ENCODE data around the gene PACSIN1. TPM values are rescaled to one million over a fixed set of nuclear protein-coding genes. Genes with fewer than 3 reads are reported as not detected.

PACSIN1 gene
- total and polyA plus RNA-seq, 4 donors: 0.03 to 0.17 (median 0.15) TPM

DNA sequence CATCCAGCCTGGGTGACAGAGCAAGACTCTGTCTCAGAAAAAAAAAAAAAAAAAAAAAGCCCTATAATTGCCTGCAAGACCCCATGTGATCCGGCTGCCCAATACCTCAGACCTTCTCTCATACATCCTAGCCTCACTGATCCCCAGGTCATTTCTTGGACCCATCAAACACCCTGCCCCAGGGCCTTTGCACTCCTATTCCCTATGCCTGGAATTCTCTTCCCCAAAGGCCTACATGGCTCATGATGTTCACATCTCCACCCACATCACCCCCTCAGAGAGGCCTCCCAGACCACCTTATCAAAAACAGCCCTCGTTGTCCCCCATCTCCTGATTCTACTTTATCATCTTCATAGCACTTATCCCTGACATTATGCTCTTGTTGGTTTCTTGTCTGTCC is 8.9 kb downstream of the PACSIN1 start:
- Histone ChIP-seq H3K36me3 (ENCODE audit: control insufficient read depth in 4 of 4, insufficient read depth in 3 of 4, low read depth in 1 of 4, low read length in 3 of 4) (no peaks in the 10 kb centered on the region), H3K9ac (ENCODE audit: low read depth in 1 of 2, low read length in 2 of 2) (no peak overlapping the region), H3K27me3 (ENCODE audit: control insufficient read depth in 4 of 4, insufficient read depth in 4 of 4, low read length in 3 of 4) (no peaks in the 10 kb centered on the region), H3K9me3 (ENCODE audit: control insufficient read depth in 4 of 4, low read length in 3 of 4) (no peaks in the 10 kb centered on the region), H3K4me1 (ENCODE audit: control insufficient read depth in 4 of 4, insufficient read depth in 4 of 4, low read length in 3 of 4) (peaks cover 0 to 3% (median 0%) of the 10 kb centered on the region in 4 donors), H3K27ac (ENCODE audit: low read depth in 1 of 2, low read length in 2 of 2) (no peak overlapping the region), H3K4me3 (ENCODE audit: low read depth in 1 of 3, low read length in 3 of 3) (no peak overlapping the region)
- no peak for DNase-seq (ENCODE audit: low spot score)
- 85% methylated on average over 2 of the region's 2 CpGs for WGBS
- TF ChIP-seq RAD21 (IDR thresholded peaks at IDR 0.05): no peak
- TF ChIP-seq RXRA (IDR thresholded peaks at IDR 0.05): no peak
- no peak for TF ChIP-seq TAF1 (conservative IDR thresholded peaks at IDR 0.05)
- TF ChIP-seq EGR1 (IDR thresholded peaks at IDR 0.05; ENCODE audit: low read depth in 2 of 2): no peak
- TF ChIP-seq NR2F2 (IDR thresholded peaks at IDR 0.05): no peak
- TF ChIP-seq, protein P1, sequence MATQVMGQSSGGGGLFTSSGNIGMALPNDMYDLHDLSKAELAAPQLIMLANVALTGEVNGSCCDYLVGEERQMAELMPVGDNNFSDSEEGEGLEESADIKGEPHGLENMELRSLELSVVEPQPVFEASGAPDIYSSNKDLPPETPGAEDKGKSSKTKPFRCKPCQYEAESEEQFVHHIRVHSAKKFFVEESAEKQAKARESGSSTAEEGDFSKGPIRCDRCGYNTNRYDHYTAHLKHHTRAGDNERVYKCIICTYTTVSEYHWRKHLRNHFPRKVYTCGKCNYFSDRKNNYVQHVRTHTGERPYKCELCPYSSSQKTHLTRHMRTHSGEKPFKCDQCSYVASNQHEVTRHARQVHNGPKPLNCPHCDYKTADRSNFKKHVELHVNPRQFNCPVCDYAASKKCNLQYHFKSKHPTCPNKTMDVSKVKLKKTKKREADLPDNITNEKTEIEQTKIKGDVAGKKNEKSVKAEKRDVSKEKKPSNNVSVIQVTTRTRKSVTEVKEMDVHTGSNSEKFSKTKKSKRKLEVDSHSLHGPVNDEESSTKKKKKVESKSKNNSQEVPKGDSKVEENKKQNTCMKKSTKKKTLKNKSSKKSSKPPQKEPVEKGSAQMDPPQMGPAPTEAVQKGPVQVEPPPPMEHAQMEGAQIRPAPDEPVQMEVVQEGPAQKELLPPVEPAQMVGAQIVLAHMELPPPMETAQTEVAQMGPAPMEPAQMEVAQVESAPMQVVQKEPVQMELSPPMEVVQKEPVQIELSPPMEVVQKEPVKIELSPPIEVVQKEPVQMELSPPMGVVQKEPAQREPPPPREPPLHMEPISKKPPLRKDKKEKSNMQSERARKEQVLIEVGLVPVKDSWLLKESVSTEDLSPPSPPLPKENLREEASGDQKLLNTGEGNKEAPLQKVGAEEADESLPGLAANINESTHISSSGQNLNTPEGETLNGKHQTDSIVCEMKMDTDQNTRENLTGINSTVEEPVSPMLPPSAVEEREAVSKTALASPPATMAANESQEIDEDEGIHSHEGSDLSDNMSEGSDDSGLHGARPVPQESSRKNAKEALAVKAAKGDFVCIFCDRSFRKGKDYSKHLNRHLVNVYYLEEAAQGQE (IDR thresholded peaks at IDR 0.05): no peak
- TF ChIP-seq HNF4A (conservative IDR thresholded peaks at IDR 0.05): no peak
- TF ChIP-seq GABPA (IDR thresholded peaks at IDR 0.05 in 1 of 2, conservative IDR thresholded peaks at IDR 0.05 in 1 of 2): no peak
- TF ChIP-seq, protein P2, sequence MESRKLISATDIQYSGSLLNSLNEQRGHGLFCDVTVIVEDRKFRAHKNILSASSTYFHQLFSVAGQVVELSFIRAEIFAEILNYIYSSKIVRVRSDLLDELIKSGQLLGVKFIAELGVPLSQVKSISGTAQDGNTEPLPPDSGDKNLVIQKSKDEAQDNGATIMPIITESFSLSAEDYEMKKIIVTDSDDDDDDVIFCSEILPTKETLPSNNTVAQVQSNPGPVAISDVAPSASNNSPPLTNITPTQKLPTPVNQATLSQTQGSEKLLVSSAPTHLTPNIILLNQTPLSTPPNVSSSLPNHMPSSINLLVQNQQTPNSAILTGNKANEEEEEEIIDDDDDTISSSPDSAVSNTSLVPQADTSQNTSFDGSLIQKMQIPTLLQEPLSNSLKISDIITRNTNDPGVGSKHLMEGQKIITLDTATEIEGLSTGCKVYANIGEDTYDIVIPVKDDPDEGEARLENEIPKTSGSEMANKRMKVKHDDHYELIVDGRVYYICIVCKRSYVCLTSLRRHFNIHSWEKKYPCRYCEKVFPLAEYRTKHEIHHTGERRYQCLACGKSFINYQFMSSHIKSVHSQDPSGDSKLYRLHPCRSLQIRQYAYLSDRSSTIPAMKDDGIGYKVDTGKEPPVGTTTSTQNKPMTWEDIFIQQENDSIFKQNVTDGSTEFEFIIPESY (IDR thresholded peaks at IDR 0.05): no peak
- TF ChIP-seq, protein P3, sequence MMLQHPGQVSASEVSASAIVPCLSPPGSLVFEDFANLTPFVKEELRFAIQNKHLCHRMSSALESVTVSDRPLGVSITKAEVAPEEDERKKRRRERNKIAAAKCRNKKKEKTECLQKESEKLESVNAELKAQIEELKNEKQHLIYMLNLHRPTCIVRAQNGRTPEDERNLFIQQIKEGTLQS (IDR thresholded peaks at IDR 0.05): no peak

DNA sequence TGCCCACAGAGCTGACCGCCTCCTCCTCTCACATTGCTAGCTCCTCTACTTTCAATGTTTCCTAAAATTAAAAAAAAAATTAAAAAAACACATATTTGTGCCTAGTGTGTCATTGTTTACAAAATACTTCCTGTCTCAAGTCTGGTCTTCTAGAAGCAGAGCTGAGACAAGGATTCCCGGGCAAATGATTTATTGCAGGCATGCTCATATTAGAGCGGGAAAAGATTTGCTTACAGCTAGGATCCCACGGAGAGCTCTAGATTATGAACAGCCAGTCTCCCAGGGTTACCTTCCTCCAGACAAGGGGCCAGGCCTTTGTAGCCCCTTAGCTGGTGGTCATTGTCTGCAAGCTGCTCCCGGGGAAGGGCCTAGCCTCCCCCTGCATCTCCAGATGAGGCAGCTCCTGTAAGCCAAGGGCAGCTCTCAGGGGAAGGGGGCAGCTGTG is 9.4 kb downstream of the PACSIN1 start:
- TF ChIP-seq GABPA (IDR thresholded peaks at IDR 0.05 in 1 of 2, conservative IDR thresholded peaks at IDR 0.05 in 1 of 2) (no peak), FOXA1 (IDR thresholded peaks at IDR 0.05) (no peak), HNF4A (conservative IDR thresholded peaks at IDR 0.05) (no peak), HNF4G (IDR thresholded peaks at IDR 0.05) (no peak), NR2F2 (IDR thresholded peaks at IDR 0.05) (no peak), TAF1 (conservative IDR thresholded peaks at IDR 0.05) (no peak), YY1 (IDR thresholded peaks at IDR 0.05) (no peak), FOXA2 (IDR thresholded peaks at IDR 0.05) (no peak), RXRA (IDR thresholded peaks at IDR 0.05) (no peak)
- TF ChIP-seq, protein P1 (IDR thresholded peaks at IDR 0.05): no peak
- TF ChIP-seq, protein P2 (IDR thresholded peaks at IDR 0.05): no peak
- TF ChIP-seq, protein P3 (IDR thresholded peaks at IDR 0.05): no peak
- TF ChIP-seq, protein P4, sequence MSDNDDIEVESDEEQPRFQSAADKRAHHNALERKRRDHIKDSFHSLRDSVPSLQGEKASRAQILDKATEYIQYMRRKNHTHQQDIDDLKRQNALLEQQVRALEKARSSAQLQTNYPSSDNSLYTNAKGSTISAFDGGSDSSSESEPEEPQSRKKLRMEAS (IDR thresholded peaks at IDR 0.05): no peak
- TF ChIP-seq, protein P5, sequence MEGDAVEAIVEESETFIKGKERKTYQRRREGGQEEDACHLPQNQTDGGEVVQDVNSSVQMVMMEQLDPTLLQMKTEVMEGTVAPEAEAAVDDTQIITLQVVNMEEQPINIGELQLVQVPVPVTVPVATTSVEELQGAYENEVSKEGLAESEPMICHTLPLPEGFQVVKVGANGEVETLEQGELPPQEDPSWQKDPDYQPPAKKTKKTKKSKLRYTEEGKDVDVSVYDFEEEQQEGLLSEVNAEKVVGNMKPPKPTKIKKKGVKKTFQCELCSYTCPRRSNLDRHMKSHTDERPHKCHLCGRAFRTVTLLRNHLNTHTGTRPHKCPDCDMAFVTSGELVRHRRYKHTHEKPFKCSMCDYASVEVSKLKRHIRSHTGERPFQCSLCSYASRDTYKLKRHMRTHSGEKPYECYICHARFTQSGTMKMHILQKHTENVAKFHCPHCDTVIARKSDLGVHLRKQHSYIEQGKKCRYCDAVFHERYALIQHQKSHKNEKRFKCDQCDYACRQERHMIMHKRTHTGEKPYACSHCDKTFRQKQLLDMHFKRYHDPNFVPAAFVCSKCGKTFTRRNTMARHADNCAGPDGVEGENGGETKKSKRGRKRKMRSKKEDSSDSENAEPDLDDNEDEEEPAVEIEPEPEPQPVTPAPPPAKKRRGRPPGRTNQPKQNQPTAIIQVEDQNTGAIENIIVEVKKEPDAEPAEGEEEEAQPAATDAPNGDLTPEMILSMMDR (IDR thresholded peaks at IDR 0.05; ENCODE audit: low read depth, low read length, missing input control): no peak
- no peak for DNase-seq (ENCODE audit: low spot score)
- Histone ChIP-seq H3K27me3 (ENCODE audit: control insufficient read depth in 4 of 4, insufficient read depth in 4 of 4, low read length in 3 of 4) (no peaks in the 10 kb centered on the region), H3K4me1 (ENCODE audit: control insufficient read depth in 4 of 4, insufficient read depth in 4 of 4, low read length in 3 of 4) (peaks cover 0 to 3% (median 0%) of the 10 kb centered on the region in 4 donors), H3K4me3 (ENCODE audit: low read depth in 1 of 3, low read length in 3 of 3) (no peak overlapping the region), H3K27ac (ENCODE audit: low read depth in 1 of 2, low read length in 2 of 2) (no peak overlapping the region), H3K9me3 (ENCODE audit: control insufficient read depth in 4 of 4, low read length in 3 of 4) (no peaks in the 10 kb centered on the region), H3K9ac (ENCODE audit: low read depth in 1 of 2, low read length in 2 of 2) (no peak overlapping the region), H3K36me3 (ENCODE audit: control insufficient read depth in 4 of 4, insufficient read depth in 3 of 4, low read depth in 1 of 4, low read length in 3 of 4) (no peaks in the 10 kb centered on the region)
- 80% methylated on average over 5 of the region's 5 CpGs for WGBS
